ENCODE measurements around the gene CUX1.
"Not testable (repeated sequence)": the region's sequence is repeated elsewhere in the genome, so short reads cannot be mapped to it uniquely, and the experiment has no call there.

Gene CUX1

GRCh38 chr7:102202556-102202955 lies 385.1 kb downstream of the CUX1 start:
- DNase-seq = no peak

- DNase-seq = no peak
These were observed 385.8 kb downstream of the CUX1 start for GRCh38 chr7:102203218-102203617.

- no peak for DNase-seq
These were observed 386.8 kb downstream of the CUX1 start for GRCh38 chr7:102204212-102204611.

- no peak for DNase-seq
These were observed 388.5 kb downstream of the CUX1 start for GRCh38 chr7:102205915-102206314.

GRCh38 chr7:102208826-102209225 lies 391.4 kb downstream of the CUX1 start:
- DNase-seq = no peak

GRCh38 chr7:102210787-102211186 lies 393.4 kb downstream of the CUX1 start:
- no peak for DNase-seq

GRCh38 chr7:102211590-102212550 lies 394.4 kb downstream of the CUX1 start:
- no peak for DNase-seq

GRCh38 chr7:102214477-102215072 lies 397.1 kb downstream of the CUX1 start:
- no peak for DNase-seq

- no peak for DNase-seq
These were observed 397.8 kb downstream of the CUX1 start for GRCh38 chr7:102215256-102215655.

- no peak for DNase-seq
These were observed 398.3 kb downstream of the CUX1 start for GRCh38 chr7:102215711-102216110.

GRCh38 chr7:102216573-102217314 lies 399.3 kb downstream of the CUX1 start:
- no peak for DNase-seq

GRCh38 chr7:102220229-102220850 lies 402.9 kb downstream of the CUX1 start:
- no peak for DNase-seq

GRCh38 chr7:102220960-102221800 lies 403.8 kb downstream of the CUX1 start:
- DNase-seq = no peak

GRCh38 chr7:102221961-102222360 lies 404.5 kb downstream of the CUX1 start:
- DNase-seq = no peak

- no peak for DNase-seq
These were observed 405.0 kb downstream of the CUX1 start for GRCh38 chr7:102222445-102222844.

- DNase-seq = no peak
These were observed 405.8 kb downstream of the CUX1 start for GRCh38 chr7:102223184-102223583.

- no peak for DNase-seq
These were observed 407.6 kb downstream of the CUX1 start for GRCh38 chr7:102225025-102225424.

GRCh38 chr7:102227371-102227770 lies 409.9 kb downstream of the CUX1 start:
- DNase-seq = no peak

- DNase-seq = no peak
These were observed 411.5 kb downstream of the CUX1 start for GRCh38 chr7:102228935-102229334.

- DNase-seq = not testable (repeated sequence)
These were observed 412.7 kb downstream of the CUX1 start for GRCh38 chr7:102230162-102230561.

GRCh38 chr7:102230593-102230992 lies 413.2 kb downstream of the CUX1 start:
- no peak for DNase-seq
